Vagina (tissue), 2 donors: ENCODE data around the gene CCDC38.

Source experiments
- POLR2A ChIP-seq, 2 donors: fragments of 450-650 bp; IDR thresholded peaks; one replicate each; pipeline ENCODE4 v1.6.1; 2017; ENCODE audit warnings: antibody characterized with exemption in 2 of 2, mild to moderate bottlenecking in 2 of 2, moderate library complexity in 2 of 2
- POLR2AphosphoS5 ChIP-seq, 2 donors: sonication (generic); formaldehyde crosslinking; IDR thresholded peaks; one replicate each; pipeline ENCODE4 v1.9.0; 2017; ENCODE audit warnings: antibody characterized with exemption in 2 of 2, mild to moderate bottlenecking in 2 of 2, low read depth in 1 of 2; ENCODE audit not compliant: insufficient read depth in 1 of 2
- TF ChIP-seq, protein P1 (sequence below), 3 experiments: fragments of 450-650 bp in 2 of 3; fragments of 200-600 bp in 1 of 3; sonication (generic) in 1 of 3; IDR thresholded peaks; one replicate each; pipeline ENCODE4 v1.5.1; 2017 to 2019; ENCODE audit warnings: antibody characterized with exemption in 3 of 3, mild to moderate bottlenecking in 2 of 3, moderate library complexity in 2 of 3

DNA sequence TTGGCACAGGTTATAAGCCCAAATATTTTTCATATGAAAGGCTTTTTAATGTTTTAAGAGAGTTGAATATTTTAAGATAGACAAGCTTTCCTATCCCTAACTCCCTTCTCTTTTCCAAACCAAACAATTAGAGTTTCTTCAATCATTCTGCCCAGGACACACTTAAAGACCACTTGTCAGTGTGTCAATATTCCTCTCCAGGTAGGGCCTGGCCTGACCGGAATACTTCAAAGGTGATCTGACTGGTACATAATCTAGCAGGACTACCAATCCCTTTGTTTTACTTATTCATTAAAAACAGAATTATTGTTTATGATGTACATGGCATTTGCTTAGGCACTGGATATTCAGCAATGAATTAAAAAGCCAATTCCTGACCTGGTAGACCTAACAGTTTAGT is 107.8 kb downstream of the CCDC38 start:
- TF ChIP-seq, protein P1, sequence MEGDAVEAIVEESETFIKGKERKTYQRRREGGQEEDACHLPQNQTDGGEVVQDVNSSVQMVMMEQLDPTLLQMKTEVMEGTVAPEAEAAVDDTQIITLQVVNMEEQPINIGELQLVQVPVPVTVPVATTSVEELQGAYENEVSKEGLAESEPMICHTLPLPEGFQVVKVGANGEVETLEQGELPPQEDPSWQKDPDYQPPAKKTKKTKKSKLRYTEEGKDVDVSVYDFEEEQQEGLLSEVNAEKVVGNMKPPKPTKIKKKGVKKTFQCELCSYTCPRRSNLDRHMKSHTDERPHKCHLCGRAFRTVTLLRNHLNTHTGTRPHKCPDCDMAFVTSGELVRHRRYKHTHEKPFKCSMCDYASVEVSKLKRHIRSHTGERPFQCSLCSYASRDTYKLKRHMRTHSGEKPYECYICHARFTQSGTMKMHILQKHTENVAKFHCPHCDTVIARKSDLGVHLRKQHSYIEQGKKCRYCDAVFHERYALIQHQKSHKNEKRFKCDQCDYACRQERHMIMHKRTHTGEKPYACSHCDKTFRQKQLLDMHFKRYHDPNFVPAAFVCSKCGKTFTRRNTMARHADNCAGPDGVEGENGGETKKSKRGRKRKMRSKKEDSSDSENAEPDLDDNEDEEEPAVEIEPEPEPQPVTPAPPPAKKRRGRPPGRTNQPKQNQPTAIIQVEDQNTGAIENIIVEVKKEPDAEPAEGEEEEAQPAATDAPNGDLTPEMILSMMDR (IDR thresholded peaks at IDR 0.05), result no peak
- TF ChIP-seq POLR2A (IDR thresholded peaks at IDR 0.05) (no peak), POLR2AphosphoS5 (IDR thresholded peaks at IDR 0.05; ENCODE audit: insufficient read depth in 1 of 2, low read depth in 1 of 2) (no peak)
